HCT116 (cell line): ENCODE results near the gene DMD. TPM values are rescaled to one million over a fixed set of nuclear protein-coding genes. Genes with fewer than 3 reads are reported as not detected.

ENCODE experiments used
- ATAC-seq: fragments of 200-7000 bp; cut with Tn5 transposase; 2 replicates; pipeline ENCODE4 v1.9.1; 2020; ENCODE audit warnings: mild to moderate bottlenecking, moderate library complexity
- BruUV-seq: library from RNA; stranded (reverse); fragments of 400-500 nt; replicated peaks from 2 replicates; lab custom pipeline; 2021; lab: Mats Ljungman, UMichigan
- CTCF ChIA-PET: fragments of 300-600 bp; sonication (Branson Sonifier 250); formaldehyde crosslinking; loops from one replicate; lab custom pipeline; 2021; ENCODE audit warnings: antibody characterized with exemption; lab: Charles Lee
- POLR2A ChIA-PET: fragments of 300-600, 350-600 bp; sonication (Branson Sonifier 250); formaldehyde crosslinking; loops from one replicate; lab custom pipeline; 2021; ENCODE audit warnings: antibody characterized with exemption; lab: Charles Lee
- RAD21 ChIA-PET, 2 experiments: fragments of 300-600 bp; sonication (Branson Sonifier 250); formaldehyde crosslinking; loops; one replicate each; lab custom pipeline; 2023; ENCODE audit warnings: low total read pairs in 2 of 2; ENCODE audit not compliant: uncharacterized antibody in 2 of 2, unreplicated experiment in 2 of 2, low non-redundant PET in 1 of 2; lab: Charles Lee
- DNase-seq: peaks from one replicate; pipeline ENCODE4 v3.0.0-alpha.2; 2010; ENCODE audit warnings: low read depth, low spot score
- H2AFZ ChIP-seq: fragments of 200-600 bp; shearing (Covaris generic), sonication (generic); 2 replicates; pipeline ENCODE4 v1.6.1; 2017; ENCODE audit warnings: low read depth, mixed run types, mixed read lengths, antibody characterized with exemption, low read length; ENCODE audit not compliant: poor library complexity, severe bottlenecking
- H3K27ac ChIP-seq: 2 replicates; pipeline ENCODE4 v1.5.1; 2012; ENCODE audit warnings: low read depth, low read length
- H3K27me3 ChIP-seq: fragments of 200-600 bp; sonication (generic); 2 replicates; pipeline ENCODE4 v1.6.1; 2016; ENCODE audit warnings: mixed run types, low read length, mixed read lengths; ENCODE audit not compliant: insufficient read depth
- H3K36me3 ChIP-seq, 2 experiments: fragments of 200-500 bp in 1 of 2; fragments of 200-600 bp in 1 of 2; sonication (Bioruptor generic) in 1 of 2; sonication (generic) in 1 of 2; 2 replicates each; pipeline versions ENCODE4 v1.5.1 to v1.6.1; 2014 to 2016; ENCODE audit warnings: low read length in 2 of 2, inconsistent platforms in 1 of 2, mixed read lengths in 1 of 2, mixed run types in 1 of 2; ENCODE audit not compliant: insufficient read depth in 2 of 2, control insufficient read depth in 1 of 2
- H3K4me1 ChIP-seq, 2 experiments: fragments of 200-600 bp in 1 of 2; sonication (generic) in 1 of 2; 2 replicates each; pipeline versions ENCODE4 v1.5.1 to v1.6.1; 2012 to 2017; ENCODE audit warnings: low read length in 2 of 2, inconsistent platforms in 1 of 2, mild to moderate bottlenecking in 1 of 2, mixed read lengths in 1 of 2, mixed run types in 1 of 2, moderate library complexity in 1 of 2; ENCODE audit not compliant: insufficient read depth in 2 of 2, control insufficient read depth in 1 of 2
- H3K4me2 ChIP-seq: fragments of 200-600 bp; sonication (generic); 2 replicates; pipeline ENCODE4 v1.6.1; 2017; ENCODE audit warnings: mixed run types, low read length, mixed read lengths
- H3K4me3 ChIP-seq, 2 experiments: fragments of 200-600 bp in 1 of 2; sonication (generic) in 1 of 2; replicated peaks in 1 of 2; 2 replicates each; pipeline ENCODE4 v1.5.1; 2011 to 2016; ENCODE audit warnings: low read length in 2 of 2, control low read depth in 1 of 2, low read depth in 1 of 2, mild to moderate bottlenecking in 1 of 2, mixed read lengths in 1 of 2, mixed run types in 1 of 2
- H3K79me2 ChIP-seq: fragments of 200-600 bp; sonication (generic); 2 replicates; pipeline ENCODE4 v1.6.1; 2017; ENCODE audit warnings: mild to moderate bottlenecking, mixed run types, low read length, moderate library complexity, mixed read lengths; ENCODE audit not compliant: insufficient read depth
- H3K9ac ChIP-seq: fragments of 200-600 bp; sonication (generic); 2 replicates; pipeline ENCODE4 v1.6.1; 2016; ENCODE audit warnings: low read length, mixed read lengths
- H3K9me2 ChIP-seq: fragments of 200-600 bp; sonication (generic), shearing (Covaris generic); 2 replicates; pipeline ENCODE4 v1.6.1; 2017; ENCODE audit warnings: mixed run types, mild to moderate bottlenecking, moderate library complexity; ENCODE audit not compliant: insufficient read depth
- H3K9me3 ChIP-seq, 2 experiments: fragments of 200-500 bp in 1 of 2; fragments of 200-600 bp in 1 of 2; sonication (Bioruptor generic) in 1 of 2; sonication (generic) in 1 of 2; 2 replicates each; pipeline ENCODE4 v1.6.1; 2014 to 2017; ENCODE audit warnings: low read length in 2 of 2, mixed read lengths in 2 of 2, inconsistent platforms in 1 of 2, low read depth in 1 of 2, mild to moderate bottlenecking in 1 of 2, mixed run types in 1 of 2, moderate library complexity in 1 of 2; ENCODE audit not compliant: control insufficient read depth in 1 of 2, insufficient read depth in 1 of 2
- H4K20me1 ChIP-seq: fragments of 200-600 bp; sonication (generic), shearing (Covaris generic); 2 replicates; pipeline ENCODE4 v1.6.1; 2017; ENCODE audit warnings: mixed run types, mild to moderate bottlenecking, moderate library complexity; ENCODE audit not compliant: insufficient read depth
- CTCF ChIP-seq, 3 experiments: fragments of 200-600 bp in 1 of 3; sonication (generic) in 1 of 3; IDR thresholded peaks in 2 of 3; conservative IDR thresholded peaks in 1 of 3; 2 replicates each; pipeline ENCODE4 v1.5.1; 2012 to 2017; ENCODE audit warnings: low read depth in 2 of 3, low read length in 2 of 3, antibody characterized with exemption in 1 of 3, borderline replicate concordance in 1 of 3, control low read depth in 1 of 3, mild to moderate bottlenecking in 1 of 3, mixed read lengths in 1 of 3, mixed run types in 1 of 3, moderate library complexity in 1 of 3; ENCODE audit not compliant: insufficient read depth in 1 of 3
- EGR1 ChIP-seq: IDR thresholded peaks from 2 replicates; pipeline ENCODE4 v1.6.1; 2012; ENCODE audit warnings: low read depth
- EZH2 ChIP-seq: fragments of 200-600 bp; sonication (generic); IDR thresholded peaks from 2 replicates; pipeline ENCODE4 v1.6.1; 2017; ENCODE audit warnings: antibody characterized with exemption, mixed run types
- EZH2phosphoT487 ChIP-seq: fragments of 200-600 bp; IDR thresholded peaks from 2 replicates; pipeline ENCODE4 v1.6.1; 2018; ENCODE audit warnings: antibody characterized with exemption, borderline replicate concordance
- FOSL1 ChIP-seq: IDR thresholded peaks from 2 replicates; pipeline ENCODE4 v1.6.1; 2012; ENCODE audit warnings: low read depth
- JUND ChIP-seq: IDR thresholded peaks from 2 replicates; pipeline ENCODE4 v1.6.1; 2012
- POLR2A ChIP-seq: IDR thresholded peaks from 2 replicates; pipeline ENCODE4 v1.7.0; 2011; ENCODE audit warnings: borderline replicate concordance; ENCODE audit not compliant: insufficient read depth, insufficient read length; ENCODE audit errors: extremely low read depth
- POLR2AphosphoS5 ChIP-seq: IDR thresholded peaks from 2 replicates; pipeline ENCODE4 v1.6.1; 2011; ENCODE audit warnings: mild to moderate bottlenecking, low read depth, low read length, moderate library complexity
- RAD21 ChIP-seq: IDR thresholded peaks from 2 replicates; pipeline ENCODE4 v1.6.1; 2012; ENCODE audit warnings: low read depth, mild to moderate bottlenecking
- SIN3A ChIP-seq: IDR thresholded peaks from 2 replicates; pipeline ENCODE4 v1.6.1; 2012; ENCODE audit warnings: low read depth
- SRF ChIP-seq: IDR thresholded peaks from 2 replicates; pipeline ENCODE4 v1.6.1; 2012; ENCODE audit warnings: low read depth
- TCF7L2 ChIP-seq: IDR thresholded peaks from 2 replicates; pipeline ENCODE4 v1.7.0; 2011; ENCODE audit warnings: borderline replicate concordance, inconsistent platforms; ENCODE audit not compliant: insufficient read depth, insufficient read length; ENCODE audit errors: extremely low read depth
- YY1 ChIP-seq: IDR thresholded peaks from 2 replicates; pipeline ENCODE4 v1.6.1; 2011; ENCODE audit warnings: low read length, low read depth, moderate library complexity, mild to moderate bottlenecking; ENCODE audit not compliant: insufficient replicate concordance; ENCODE audit errors: extremely low read depth
- ZNF274 ChIP-seq: fragments of 200-500 bp; sonication (Bioruptor generic); IDR thresholded peaks from 2 replicates; pipeline ENCODE4 v1.6.1; 2014; ENCODE audit warnings: mild to moderate bottlenecking, low read depth, low read length, inconsistent platforms
- intact Hi-C: fragments of 100-400 bp; cut with micrococcal nuclease; formaldehyde crosslinking; loops from 2 replicates; pipeline ENCODE4 v1.10.0; 2022
- total RNA-seq: library from RNA; stranded (reverse); gene quantifications from one replicate; pipeline ENCODE4 v1.2.1, GENCODE V29; 2021; ENCODE audit not compliant: unreplicated experiment
- TF ChIP-seq, protein P1 (sequence below): IDR thresholded peaks from 2 replicates; pipeline ENCODE4 v1.6.1; 2012; ENCODE audit warnings: low read depth

Gene DMD
- total RNA-seq, 1 experiment from 2014 or later, result 0.05 TPM

- no peaks in the 10 kb centered on the region for H3K4me1 ChIP-seq
- H3K27me3 ChIP-seq, result no peaks in the 10 kb centered on the region
- no peak overlapping the region for H3K9ac ChIP-seq
- intact Hi-C loops, result no loop called here
- ATAC-seq (no peak), DNase-seq (no peak)
- no peaks in the 10 kb centered on the region; a peak in 1 of 4 replicates for H3K9me3 ChIP-seq
- TF ChIP-seq EGR1, result no peak
- no peak for TF ChIP-seq EZH2
- no peak for TF ChIP-seq EZH2phosphoT487
- no peak for TF ChIP-seq ZNF274
- TF ChIP-seq CTCF (IDR thresholded peaks at IDR 0.05 in 2 of 3, conservative IDR thresholded peaks at IDR 0.05 in 1 of 3; ENCODE audit: borderline replicate concordance in 1 of 3, insufficient read depth in 1 of 3, low read depth in 2 of 3, low read length in 2 of 3), result no peak
- TF ChIP-seq JUND, result no peak
- TF ChIP-seq FOSL1, result no peak
- no peak for TF ChIP-seq POLR2A
- TF ChIP-seq SRF, result no peak
- no peak for TF ChIP-seq RAD21
- TF ChIP-seq, protein P1, sequence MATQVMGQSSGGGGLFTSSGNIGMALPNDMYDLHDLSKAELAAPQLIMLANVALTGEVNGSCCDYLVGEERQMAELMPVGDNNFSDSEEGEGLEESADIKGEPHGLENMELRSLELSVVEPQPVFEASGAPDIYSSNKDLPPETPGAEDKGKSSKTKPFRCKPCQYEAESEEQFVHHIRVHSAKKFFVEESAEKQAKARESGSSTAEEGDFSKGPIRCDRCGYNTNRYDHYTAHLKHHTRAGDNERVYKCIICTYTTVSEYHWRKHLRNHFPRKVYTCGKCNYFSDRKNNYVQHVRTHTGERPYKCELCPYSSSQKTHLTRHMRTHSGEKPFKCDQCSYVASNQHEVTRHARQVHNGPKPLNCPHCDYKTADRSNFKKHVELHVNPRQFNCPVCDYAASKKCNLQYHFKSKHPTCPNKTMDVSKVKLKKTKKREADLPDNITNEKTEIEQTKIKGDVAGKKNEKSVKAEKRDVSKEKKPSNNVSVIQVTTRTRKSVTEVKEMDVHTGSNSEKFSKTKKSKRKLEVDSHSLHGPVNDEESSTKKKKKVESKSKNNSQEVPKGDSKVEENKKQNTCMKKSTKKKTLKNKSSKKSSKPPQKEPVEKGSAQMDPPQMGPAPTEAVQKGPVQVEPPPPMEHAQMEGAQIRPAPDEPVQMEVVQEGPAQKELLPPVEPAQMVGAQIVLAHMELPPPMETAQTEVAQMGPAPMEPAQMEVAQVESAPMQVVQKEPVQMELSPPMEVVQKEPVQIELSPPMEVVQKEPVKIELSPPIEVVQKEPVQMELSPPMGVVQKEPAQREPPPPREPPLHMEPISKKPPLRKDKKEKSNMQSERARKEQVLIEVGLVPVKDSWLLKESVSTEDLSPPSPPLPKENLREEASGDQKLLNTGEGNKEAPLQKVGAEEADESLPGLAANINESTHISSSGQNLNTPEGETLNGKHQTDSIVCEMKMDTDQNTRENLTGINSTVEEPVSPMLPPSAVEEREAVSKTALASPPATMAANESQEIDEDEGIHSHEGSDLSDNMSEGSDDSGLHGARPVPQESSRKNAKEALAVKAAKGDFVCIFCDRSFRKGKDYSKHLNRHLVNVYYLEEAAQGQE, result no peak
- TF ChIP-seq TCF7L2, result no peak
- TF ChIP-seq POLR2AphosphoS5, result no peak
- TF ChIP-seq SIN3A, result no peak
- no peak for TF ChIP-seq YY1
- H3K4me2 ChIP-seq, result no peak overlapping the region
- no peaks in the 10 kb centered on the region for H4K20me1 ChIP-seq
- no peak overlapping the region for H2AFZ ChIP-seq
- ChIA-PET POLR2A (no interaction called here), CTCF (no interaction called here), RAD21 (no interaction called here)
- BruUV-seq, result no TSS peak
- no peaks in the 10 kb centered on the region for H3K79me2 ChIP-seq
- H3K9me2 ChIP-seq, result no peaks in the 10 kb centered on the region
- no peak overlapping the region for H3K4me3 ChIP-seq
- no peaks in the 10 kb centered on the region for H3K36me3 ChIP-seq
- H3K27ac ChIP-seq, result no peak overlapping the region
Observed at GRCh38 chrX:32893751-32894150, 317.6 kb downstream of the DMD start.
